ENCODE results near the gene RGL3. TPM values are rescaled to one million over a fixed set of nuclear protein-coding genes. Genes with fewer than 3 reads are reported as not detected.

RGL3 gene
- total and polyA plus RNA-seq, 10 of the 15 experiments (the other 5 are each of a cell fraction or from before 2014, with no cell fraction given): not detected

- TF ChIP-seq RCOR1 (conservative IDR thresholded peaks at IDR 0.05; ENCODE audit: low read depth, low read length): no peak
- TF ChIP-seq BHLHE40 (IDR thresholded peaks at IDR 0.05; ENCODE audit: borderline replicate concordance in 1 of 2, low read depth in 2 of 2, low read length in 1 of 2): peak; percentile 16 to 37; a peak in 1 of 4 replicates
- TF ChIP-seq JUNB (IDR thresholded peaks at IDR 0.05): no peak
- TF ChIP-seq SUZ12 (IDR thresholded peaks at IDR 0.05; ENCODE audit: unreplicated experiment): peak; percentile 63
- TF ChIP-seq TCF3 (IDR thresholded peaks at IDR 0.05; ENCODE audit: borderline replicate concordance, insufficient read depth, low read depth, low read length): no peak
- no peak for TF ChIP-seq MEF2A (IDR thresholded peaks at IDR 0.05; ENCODE audit: insufficient read depth, low read depth, low read length)
- no peak for TF ChIP-seq USF1 (IDR thresholded peaks at IDR 0.05; ENCODE audit: borderline replicate concordance, extremely low read length, insufficient read depth, low read depth, low read length)
- 0 out of 2 replicates have a peak, but pooled peaks have one; percentile 24 for TF ChIP-seq FOXM1 (IDR thresholded peaks at IDR 0.05; ENCODE audit: low read depth, low read length)
- no peak for TF ChIP-seq POLR2AphosphoS5 (IDR thresholded peaks at IDR 0.05; ENCODE audit: low read length)
- TF ChIP-seq POLR2A (IDR thresholded peaks at IDR 0.05; ENCODE audit: low read depth, low read length): no peak
- no peak for TF ChIP-seq JUND (IDR thresholded peaks at IDR 0.05; ENCODE audit: low read depth, low read length)
- no peak for TF ChIP-seq E2F8 (IDR thresholded peaks at IDR 0.05; ENCODE audit: low read depth, partially characterized antibody)
- TF ChIP-seq HSF1 (IDR thresholded peaks at IDR 0.05; ENCODE audit: low read depth, low read length): no peak
Measured at GRCh38 chr19:11382898-11383705, 36.0 kb downstream of the RGL3 start (continued).

All from GM12878 (cell line).